Left ventricle myocardium inferior (tissue), 1 donor: ENCODE data around the gene MXD4. TPM values are rescaled to one million over a fixed set of nuclear protein-coding genes. Genes with fewer than 3 reads are reported as not detected.

Experiments
- DNase-seq: peaks from one replicate; pipeline ENCODE4 v3.0.0-alpha.2; 2020
- H3K27ac ChIP-seq: fragments of 200-600 bp; replicated peaks from 2 replicates; pipeline ENCODE4 v1.8.0; 2021
- H3K27me3 ChIP-seq: fragments of 200-600 bp; 2 replicates; pipeline ENCODE4 v1.8.0; 2021; ENCODE audit warnings: low read depth
- H3K36me3 ChIP-seq: fragments of 200-600 bp; 2 replicates; pipeline ENCODE4 v1.8.0; 2021
- H3K4me1 ChIP-seq: fragments of 200-600 bp; 2 replicates; pipeline ENCODE4 v1.8.0; 2021
- H3K4me3 ChIP-seq: fragments of 200-600 bp; 2 replicates; pipeline ENCODE4 v1.8.0; 2021; ENCODE audit warnings: mild to moderate bottlenecking, moderate library complexity
- H3K9me3 ChIP-seq: fragments of 200-600 bp; replicated peaks from 2 replicates; pipeline ENCODE4 v1.8.0; 2021
- intact Hi-C: fragments of 100-400 bp; cut with micrococcal nuclease; formaldehyde crosslinking; loops from one replicate; pipeline ENCODE4 v1.11.0; 2022
- total RNA-seq: library from RNA; stranded (reverse); fragmentation: NEBNext Ultra II Directional; extraction: Animal tissue kit (Norgen Biotek cat#: 25700); gene quantifications from one replicate; pipeline ENCODE4 v1.2.1, GENCODE V29; 2021
- TF ChIP-seq, protein P1 (sequence below): fragments of 200-600 bp; IDR thresholded peaks from 2 replicates; pipeline ENCODE4 v1.8.0; 2021; ENCODE audit warnings: antibody characterized with exemption, mild to moderate bottlenecking, borderline replicate concordance
- donor health status: DM: no; HTN: yes; CAD: no; lungs with severe emphysema.

Gene MXD4
- total RNA-seq, 1 donor from 2014 or later: 40.4 TPM

DNA sequence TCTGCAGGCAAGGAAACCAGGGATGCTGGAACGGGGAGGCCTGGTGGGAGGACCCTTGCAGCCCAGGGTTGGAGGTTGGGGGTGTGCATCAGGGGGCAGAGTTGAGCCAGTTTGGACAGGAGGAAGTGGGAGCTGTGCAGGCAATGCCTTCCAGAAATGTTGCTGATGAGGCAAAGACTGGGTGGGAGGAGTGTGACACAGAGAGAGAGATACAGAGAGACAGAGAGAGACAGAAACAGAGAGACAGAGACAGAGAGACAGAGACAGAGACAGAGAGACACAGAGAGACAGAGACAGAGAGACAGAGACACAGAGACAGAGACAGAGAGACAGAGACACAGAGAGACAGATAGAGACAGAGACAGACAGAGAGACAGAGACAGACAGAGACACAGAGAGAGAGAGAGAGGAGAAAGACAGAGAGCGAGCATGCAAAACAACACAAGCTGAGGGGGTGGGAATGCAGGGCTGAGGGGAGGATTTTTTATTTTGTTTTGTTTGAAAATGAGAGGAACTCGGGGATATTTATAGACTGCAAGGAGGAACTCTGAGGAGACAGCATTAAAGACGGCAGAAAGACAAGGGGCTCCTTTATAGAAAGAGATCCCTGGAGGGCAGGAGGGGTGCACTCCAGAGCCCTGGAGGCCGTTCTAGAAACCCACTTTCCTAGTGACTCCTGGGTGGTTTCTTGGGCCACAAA lies 18.1 kb downstream of the MXD4 start:
- Histone ChIP-seq H3K9me3 (no peaks in the 10 kb centered on the region), H3K4me1 (peaks cover 74% of the 10 kb centered on the region), H3K36me3 (peaks cover 12% of the 10 kb centered on the region), H3K27ac (peak overlapping the region; percentile 71), H3K27me3 (no peaks in the 10 kb centered on the region), H3K4me3 (no peak overlapping the region)
- DNase-seq: peak; percentile 50
- TF ChIP-seq, protein P1, sequence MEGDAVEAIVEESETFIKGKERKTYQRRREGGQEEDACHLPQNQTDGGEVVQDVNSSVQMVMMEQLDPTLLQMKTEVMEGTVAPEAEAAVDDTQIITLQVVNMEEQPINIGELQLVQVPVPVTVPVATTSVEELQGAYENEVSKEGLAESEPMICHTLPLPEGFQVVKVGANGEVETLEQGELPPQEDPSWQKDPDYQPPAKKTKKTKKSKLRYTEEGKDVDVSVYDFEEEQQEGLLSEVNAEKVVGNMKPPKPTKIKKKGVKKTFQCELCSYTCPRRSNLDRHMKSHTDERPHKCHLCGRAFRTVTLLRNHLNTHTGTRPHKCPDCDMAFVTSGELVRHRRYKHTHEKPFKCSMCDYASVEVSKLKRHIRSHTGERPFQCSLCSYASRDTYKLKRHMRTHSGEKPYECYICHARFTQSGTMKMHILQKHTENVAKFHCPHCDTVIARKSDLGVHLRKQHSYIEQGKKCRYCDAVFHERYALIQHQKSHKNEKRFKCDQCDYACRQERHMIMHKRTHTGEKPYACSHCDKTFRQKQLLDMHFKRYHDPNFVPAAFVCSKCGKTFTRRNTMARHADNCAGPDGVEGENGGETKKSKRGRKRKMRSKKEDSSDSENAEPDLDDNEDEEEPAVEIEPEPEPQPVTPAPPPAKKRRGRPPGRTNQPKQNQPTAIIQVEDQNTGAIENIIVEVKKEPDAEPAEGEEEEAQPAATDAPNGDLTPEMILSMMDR: peak; percentile 47
- intact Hi-C loops: no loop called here

DNA sequence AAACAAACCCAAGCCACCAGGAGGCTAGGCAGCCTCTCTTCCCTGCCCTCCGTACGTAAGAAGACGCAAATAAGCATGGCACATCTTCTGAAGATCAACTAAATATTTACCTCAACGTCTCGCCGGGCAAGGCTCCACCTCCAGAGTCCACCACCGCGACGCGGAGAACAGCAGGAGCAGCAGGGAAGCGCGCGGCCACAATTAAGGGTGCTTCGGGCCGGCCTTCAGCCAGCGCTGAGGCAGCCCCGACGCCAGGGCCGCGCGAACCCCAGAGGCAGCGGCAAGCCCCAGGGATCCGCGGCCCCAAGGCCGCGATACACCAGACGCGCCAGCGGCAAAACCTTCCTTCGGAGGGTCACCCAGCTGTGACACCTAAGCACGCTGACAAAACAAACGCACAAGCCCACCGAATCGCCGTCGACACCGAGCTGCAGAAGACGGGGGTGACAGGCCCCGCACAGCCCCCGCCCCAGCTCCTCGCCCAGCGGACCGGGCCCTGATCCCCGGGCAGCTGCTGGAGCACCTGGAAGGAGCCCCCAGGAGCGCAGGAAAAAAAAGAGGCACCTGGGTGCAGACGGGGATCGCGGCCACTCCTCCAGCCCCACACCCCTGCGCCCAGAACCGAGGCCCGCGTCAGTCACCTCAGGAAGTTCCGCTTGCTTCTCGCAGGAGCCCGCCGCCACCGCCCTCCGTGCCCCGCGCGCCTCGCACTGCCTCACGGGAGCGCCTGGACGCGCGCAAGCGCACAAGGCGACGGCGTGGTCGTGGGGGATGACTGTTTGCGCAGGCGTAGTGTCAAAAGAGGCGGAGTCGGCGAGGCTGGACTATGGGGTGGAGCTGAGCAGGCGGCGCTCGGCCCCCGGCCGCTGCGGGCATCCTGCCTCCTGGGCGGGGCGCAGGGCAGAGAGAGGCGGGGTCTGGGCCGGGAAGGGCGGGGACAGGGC lies 20.2 kb downstream of the MXD4 start, which contains the start of the genes HAUS3 and POLN:
TSS of gene HAUS3 (minus strand) at position 712 of the 944 bp plus-strand sequence. CDS start 1,175 bp downstream, outside the sequence.
TSS of gene POLN (minus strand) at position 712 of the 944 bp plus-strand sequence. CDS start 12,890 bp downstream, outside the sequence.
- Histone ChIP-seq H3K9me3 (no peaks in the 10 kb centered on the region), H3K27me3 (no peaks in the 10 kb centered on the region), H3K36me3 (no peaks in the 10 kb centered on the region), H3K27ac (peak within 1 kb of the TSS; percentile 89), H3K4me3 (peak within 1 kb of the TSS; percentile 99), H3K4me1 (peaks cover 91% of the 10 kb centered on the region)
- TF ChIP-seq, protein P1: no peak
- peak; percentile 98 for DNase-seq
- intact Hi-C loops: no loop called here

DNA sequence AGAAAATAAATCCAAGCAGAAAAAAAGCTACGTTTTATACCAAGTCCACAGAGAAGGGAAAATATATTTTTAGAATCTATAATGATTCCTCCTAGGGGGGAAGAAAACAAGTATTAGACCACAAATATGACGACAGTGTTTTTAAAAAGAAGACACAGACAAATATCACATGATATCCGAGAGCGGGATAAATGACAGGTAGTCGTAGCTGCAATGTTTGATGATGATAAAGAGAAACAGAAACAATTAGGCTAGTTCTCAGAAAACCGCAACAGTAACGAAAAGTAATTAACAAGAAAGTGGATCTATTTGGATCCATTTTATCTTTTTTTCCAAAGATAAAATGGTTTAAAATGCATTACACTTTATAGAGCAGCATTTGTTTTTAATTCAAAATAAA lies 20.9 kb downstream of the MXD4 start:
- peaks cover 3% of the 10 kb centered on the region for H3K36me3 ChIP-seq
- peak overlapping the region; percentile 99 for H3K4me3 ChIP-seq
- TF ChIP-seq, protein P1: no peak
- peaks cover 85% of the 10 kb centered on the region for H3K4me1 ChIP-seq
- no peaks in the 10 kb centered on the region for H3K27me3 ChIP-seq
- intact Hi-C loops: no loop called here
- DNase-seq: no peak
- no peaks in the 10 kb centered on the region for H3K9me3 ChIP-seq
- H3K27ac ChIP-seq: peak overlapping the region; percentile 89

DNA sequence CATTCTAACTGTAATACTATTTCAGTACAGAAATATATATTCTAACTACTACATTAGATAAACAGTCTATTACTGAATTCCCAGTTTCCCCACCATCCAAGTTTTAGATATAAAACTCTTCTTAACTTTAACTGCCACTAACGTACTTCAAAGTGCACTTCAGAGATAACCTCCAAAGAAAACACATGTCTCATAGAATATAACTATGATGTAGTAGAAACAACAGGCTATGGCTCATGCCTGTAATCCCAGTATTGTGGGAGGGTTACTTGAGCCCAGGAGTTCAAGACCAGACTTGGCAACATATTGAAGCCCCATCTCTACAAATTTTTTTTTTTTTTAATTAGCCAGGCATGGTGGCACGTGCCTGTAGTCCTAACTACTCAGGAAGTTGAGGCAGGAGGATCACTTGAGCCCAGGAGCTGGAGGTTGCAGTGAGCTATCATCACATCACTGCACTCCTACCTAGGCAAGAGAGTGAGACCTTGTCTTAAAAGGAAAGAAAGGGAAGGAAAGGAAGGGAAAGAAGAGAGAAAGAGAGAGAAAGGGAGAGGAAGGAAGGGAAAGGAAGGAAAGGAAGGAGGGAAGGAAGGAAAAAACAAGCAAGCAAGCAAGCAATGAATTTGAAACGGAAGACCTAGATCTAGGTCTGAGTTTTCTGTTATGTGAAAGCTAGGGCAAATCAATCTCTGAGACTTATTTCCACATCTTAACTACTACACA lies 24.8 kb downstream of the MXD4 start:
- Histone ChIP-seq H3K27me3 (no peaks in the 10 kb centered on the region), H3K36me3 (peaks cover 25% of the 10 kb centered on the region), H3K27ac (no peak overlapping the region), H3K4me3 (no peak overlapping the region), H3K9me3 (no peaks in the 10 kb centered on the region), H3K4me1 (peaks cover 49% of the 10 kb centered on the region)
- intact Hi-C loops: no loop called here
- TF ChIP-seq, protein P1: no peak
- no peak for DNase-seq

DNA sequence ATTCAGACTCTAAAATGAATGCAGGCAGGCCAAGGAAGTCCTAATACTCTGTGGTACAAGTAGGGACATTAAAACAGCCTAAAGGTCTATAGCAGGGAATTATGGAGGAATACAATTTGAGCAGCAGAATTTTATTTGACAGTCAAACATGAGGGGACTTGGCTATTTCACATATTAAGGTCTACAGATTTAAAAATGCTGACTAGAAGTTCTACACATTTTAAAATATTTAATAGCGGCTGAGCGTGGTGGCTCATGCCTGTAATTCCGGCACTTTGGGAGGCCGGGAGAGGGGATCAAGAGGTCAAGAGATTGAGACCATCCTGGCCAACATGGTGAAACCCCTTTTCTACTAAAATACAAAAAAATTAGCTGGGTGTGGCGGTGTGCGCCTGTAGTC lies 30.8 kb downstream of the MXD4 start:
- intact Hi-C loops: no loop called here
- TF ChIP-seq, protein P1: no peak
- H3K27ac ChIP-seq: no peak overlapping the region
- H3K4me3 ChIP-seq: no peak overlapping the region
- peaks cover 39% of the 10 kb centered on the region for H3K36me3 ChIP-seq
- no peaks in the 10 kb centered on the region for H3K27me3 ChIP-seq
- DNase-seq: no peak
- H3K4me1 ChIP-seq: no peaks in the 10 kb centered on the region
- no peaks in the 10 kb centered on the region for H3K9me3 ChIP-seq
